ENCODE results near the gene TC2N.
"Not testable (repeated sequence)": the region's sequence is repeated elsewhere in the genome, so short reads cannot be mapped to it uniquely, and the experiment has no call there.

Gene TC2N

GRCh38 chr14:91755570-91756295 lies 111.6 kb downstream of the TC2N start:
- FAIRE-seq, result no peak
- DNase-seq (ENCODE audit: insufficient read length, low spot score), result no peak

GRCh38 chr14:91754819-91755218 lies 112.5 kb downstream of the TC2N start:
- no peak for FAIRE-seq

GRCh38 chr14:91754185-91754584 lies 113.2 kb downstream of the TC2N start:
- DNase-seq (ENCODE audit: insufficient read length, low spot score), result no peak
- FAIRE-seq, result no peak

More at GRCh38 chr14:91754819-91755218, 112.5 kb downstream of the TC2N start:
- DNase-seq (ENCODE audit: insufficient read length, low spot score), result no peak

DNA sequence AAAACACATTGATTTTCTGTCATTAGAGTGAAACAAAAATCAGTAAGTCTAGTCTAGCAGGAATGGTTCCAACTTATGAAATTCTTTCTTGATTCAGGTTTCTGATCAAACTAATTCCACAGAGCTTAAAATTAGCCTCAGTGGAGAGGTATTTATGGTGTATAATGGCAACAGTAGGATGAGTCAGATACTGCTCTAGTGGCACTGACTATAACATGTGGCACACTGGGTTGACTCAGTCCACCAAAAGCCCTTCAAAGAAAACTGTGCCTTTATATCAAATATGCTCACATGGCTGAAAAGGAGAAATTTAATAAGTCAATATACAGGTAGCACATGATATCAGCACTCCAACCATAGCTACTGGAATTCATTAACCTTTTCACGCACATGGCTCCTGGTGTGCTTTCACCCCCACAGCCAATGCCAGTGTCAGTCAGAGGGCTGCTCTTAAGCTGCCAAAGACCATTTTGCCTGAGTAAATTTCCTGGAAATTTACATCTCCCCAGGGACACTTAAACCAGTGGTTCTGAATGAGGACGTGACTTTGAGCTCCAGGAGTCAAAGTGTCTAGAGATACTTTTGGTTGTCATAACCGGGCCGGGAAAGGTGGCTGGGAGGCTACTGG lies 113.7 kb downstream of the TC2N start:
- DNase-seq (ENCODE audit: insufficient read length, low spot score) (no peak), FAIRE-seq (no peak)

- no peak for DNase-seq (ENCODE audit: insufficient read length, low spot score)
- FAIRE-seq, result no peak
These were observed 114.4 kb downstream of the TC2N start for GRCh38 chr14:91752961-91753360.

DNA sequence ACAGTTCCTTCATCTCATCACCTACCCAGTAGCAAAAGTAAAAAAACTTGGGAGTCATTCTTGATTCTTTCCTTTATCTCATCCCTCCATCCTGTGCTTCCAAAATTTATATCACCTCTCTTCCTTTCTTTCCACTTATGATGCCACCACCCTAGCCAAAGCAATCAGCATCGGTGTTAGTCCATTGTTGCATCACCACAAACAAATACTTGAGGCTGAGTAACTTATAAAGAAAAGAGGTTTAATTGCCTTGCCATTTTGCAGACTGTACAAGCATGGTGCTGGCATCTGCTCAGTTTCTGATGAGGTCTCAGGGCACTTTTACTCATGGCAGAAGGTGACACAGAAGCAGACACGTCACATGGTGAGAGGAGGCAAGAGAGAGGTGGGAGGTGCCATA lies 115.6 kb downstream of the TC2N start:
- FAIRE-seq (no peak), DNase-seq (ENCODE audit: insufficient read length, low spot score) (no peak)

GRCh38 chr14:91750634-91751198 lies 116.6 kb downstream of the TC2N start:
- DNase-seq (ENCODE audit: insufficient read length, low spot score), result no peak
- no peak for FAIRE-seq

DNA sequence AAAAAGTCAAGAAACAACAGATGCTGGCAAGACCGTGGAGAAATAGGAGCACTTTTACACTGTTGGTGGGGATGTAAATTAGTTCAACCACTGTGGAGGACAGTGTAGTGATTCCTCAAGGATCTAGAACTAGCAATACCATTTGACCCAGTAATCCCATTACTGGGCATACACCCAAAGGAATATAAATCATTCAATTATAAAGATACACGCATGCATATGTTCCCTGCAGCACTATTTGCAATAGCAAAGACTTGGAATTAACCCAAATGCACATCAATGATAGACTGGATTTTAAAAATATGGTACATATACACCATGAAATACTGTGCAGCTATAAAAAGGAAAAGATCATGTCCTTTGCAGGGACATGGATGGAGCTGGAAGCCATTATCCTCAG lies 117.5 kb downstream of the TC2N start:
- no peak for DNase-seq (ENCODE audit: insufficient read length, low spot score)
- no peak for FAIRE-seq

DNA sequence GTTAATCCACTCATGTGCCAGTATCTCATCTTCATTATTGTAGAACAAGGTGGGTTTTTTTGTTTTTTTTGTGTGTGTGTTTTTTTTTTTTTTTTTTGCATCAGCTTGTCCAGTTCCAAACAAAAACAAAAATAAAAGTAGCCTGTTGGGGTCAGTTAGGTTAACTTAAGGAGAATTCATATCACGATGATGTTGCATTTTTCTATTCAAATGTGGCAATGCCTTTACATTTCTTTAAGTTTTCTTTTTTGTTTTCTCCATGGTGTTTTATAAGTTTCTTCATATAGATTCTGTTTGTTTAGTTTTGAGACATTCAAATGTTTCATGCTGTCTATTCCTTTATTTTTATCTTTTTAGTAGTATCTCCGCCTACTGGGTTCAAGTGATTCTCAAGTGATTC lies 119.3 kb downstream of the TC2N start:
- FAIRE-seq, result no peak
- no peak for DNase-seq (ENCODE audit: insufficient read length, low spot score)

DNA sequence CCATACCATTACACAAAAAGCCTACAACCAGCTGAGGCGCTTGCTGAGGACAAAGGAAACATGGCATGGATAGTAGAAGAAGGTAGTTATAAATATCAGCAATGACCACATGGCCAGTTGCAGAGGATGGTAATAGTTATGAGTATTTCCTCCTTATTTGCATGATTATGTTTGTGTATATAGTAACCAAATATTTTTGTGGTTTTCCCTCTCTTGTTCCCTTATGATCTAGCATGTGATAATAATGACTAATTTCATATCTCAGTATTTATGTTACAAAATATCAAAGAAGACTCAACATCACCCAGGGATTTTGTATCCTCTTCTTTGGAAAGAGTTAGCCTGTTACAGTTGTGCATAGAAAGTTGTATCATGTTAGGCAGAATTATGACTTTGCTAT lies 122.0 kb downstream of the TC2N start:
- no peak for DNase-seq (ENCODE audit: insufficient read length, low spot score)
- no peak for FAIRE-seq

GRCh38 chr14:91744068-91744480 lies 123.3 kb downstream of the TC2N start:
- FAIRE-seq (no peak), DNase-seq (ENCODE audit: insufficient read length, low spot score) (no peak)

GRCh38 chr14:91743305-91743653 lies 124.1 kb downstream of the TC2N start:
- FAIRE-seq, result no peak
- DNase-seq (ENCODE audit: insufficient read length, low spot score), result no peak

DNA sequence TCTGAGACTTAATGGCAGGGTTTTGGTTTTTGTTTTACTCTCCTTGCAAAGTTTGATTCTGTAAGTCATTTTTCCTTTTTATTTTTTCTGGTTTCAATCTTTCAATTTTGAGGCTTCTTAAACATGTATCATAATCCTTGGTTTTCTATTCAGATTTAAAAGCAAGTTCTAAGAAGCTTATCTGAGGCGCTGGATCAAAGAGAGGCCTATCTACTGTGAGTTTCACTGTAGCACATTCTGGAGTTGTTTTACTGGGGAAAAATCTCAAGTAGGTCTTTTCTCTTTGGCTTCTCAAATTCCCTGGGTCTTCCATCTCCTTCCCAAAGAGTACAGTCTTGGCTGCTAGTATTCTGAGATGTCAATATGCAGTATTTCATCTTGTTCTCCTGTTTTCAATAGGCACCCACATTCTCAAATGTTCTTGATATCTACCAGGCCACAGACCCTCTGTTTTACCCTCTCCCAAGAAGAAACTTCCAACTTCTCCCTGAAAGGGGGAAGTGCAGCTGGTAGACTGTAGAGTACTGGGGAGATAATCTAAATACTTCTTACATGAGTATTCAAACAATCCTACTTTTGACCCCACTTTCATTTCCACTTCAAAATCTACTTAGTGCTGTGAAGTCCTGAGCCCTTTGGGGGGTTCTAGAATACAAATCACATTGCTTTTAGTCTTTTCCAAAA lies 124.6 kb downstream of the TC2N start:
- FAIRE-seq (no peak), DNase-seq (ENCODE audit: insufficient read length, low spot score) (no peak)

- not testable (repeated sequence) for FAIRE-seq; DNase-seq (ENCODE audit: insufficient read length, low spot score)
These were observed 127.5 kb downstream of the TC2N start for GRCh38 chr14:91739867-91740266.

GRCh38 chr14:91737619-91738018 lies 129.7 kb downstream of the TC2N start:
- no peak for DNase-seq (ENCODE audit: insufficient read length, low spot score)

GRCh38 chr14:91732859-91733477 lies 134.4 kb downstream of the TC2N start:
- DNase-seq (ENCODE audit: insufficient read length, low spot score) (no peak), FAIRE-seq (no peak)

More at GRCh38 chr14:91737619-91738018, 129.7 kb downstream of the TC2N start:
- FAIRE-seq, result no peak

DNA sequence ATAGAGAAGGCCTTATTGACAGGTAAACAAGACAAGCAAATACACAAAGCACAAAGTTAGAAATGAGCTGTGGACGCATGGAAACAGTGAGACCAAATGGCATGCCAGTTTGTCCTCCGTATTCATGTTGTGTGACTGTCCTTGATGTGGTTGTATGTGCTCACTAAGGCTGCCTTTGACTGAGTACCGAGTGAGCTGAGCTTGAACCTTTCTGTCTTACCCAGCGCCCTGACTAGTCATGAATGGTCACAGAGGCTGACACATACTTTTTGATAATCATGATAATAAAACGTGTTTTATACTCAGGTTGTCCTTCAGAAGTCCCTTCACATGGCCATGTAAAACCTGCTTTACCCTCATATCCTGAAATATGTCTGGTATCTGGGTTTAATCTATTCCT lies 134.9 kb downstream of the TC2N start:
- no peak for DNase-seq (ENCODE audit: insufficient read length, low spot score)
- no peak for FAIRE-seq

DNA sequence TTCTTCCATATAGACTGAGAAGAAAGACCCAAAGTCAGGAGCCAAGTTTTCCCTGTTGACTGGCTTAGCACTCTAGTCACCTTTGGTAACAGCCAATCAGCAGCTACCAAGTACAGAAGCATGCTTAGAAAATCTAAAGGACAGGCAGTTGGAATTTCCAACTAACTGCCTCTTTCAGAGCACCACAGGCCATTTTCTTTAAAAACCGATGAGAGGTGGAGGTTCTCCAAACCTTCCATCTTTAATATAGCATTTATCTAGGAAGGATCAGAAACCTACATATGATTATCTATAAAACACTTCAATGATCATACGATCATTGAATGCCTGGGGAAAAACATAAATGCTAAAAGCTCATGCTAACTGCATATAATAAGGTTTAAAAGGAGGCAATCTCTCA lies 135.3 kb downstream of the TC2N start, which contains the start of gene CATSPERB:
CATSPERB (minus strand) TSS at position 101 of the 400 bp plus-strand sequence. CDS start 2,607 bp downstream, outside the sequence.
- DNase-seq (ENCODE audit: insufficient read length, low spot score) (no peak), FAIRE-seq (no peak)

DNA sequence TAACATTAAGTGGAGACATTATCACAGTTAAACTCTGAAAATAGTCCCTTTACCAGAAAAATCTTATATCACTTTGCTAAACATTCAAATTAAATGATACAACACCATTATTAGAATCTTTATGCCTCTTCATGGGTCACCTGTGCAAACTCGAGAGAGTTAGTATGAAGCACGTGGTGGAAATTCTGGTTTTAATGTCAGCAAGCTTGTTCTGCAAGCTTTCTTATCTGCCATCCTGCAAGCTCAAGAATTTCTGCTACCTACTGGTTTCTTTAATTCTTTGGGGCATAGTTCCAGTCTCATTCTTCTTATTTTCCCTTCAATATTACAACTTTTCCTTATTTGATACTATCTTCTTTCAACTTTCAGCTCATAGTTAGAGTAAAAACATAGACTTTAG lies 136.3 kb downstream of the TC2N start:
- no peak for DNase-seq (ENCODE audit: insufficient read length, low spot score)
- FAIRE-seq, result no peak

DNA sequence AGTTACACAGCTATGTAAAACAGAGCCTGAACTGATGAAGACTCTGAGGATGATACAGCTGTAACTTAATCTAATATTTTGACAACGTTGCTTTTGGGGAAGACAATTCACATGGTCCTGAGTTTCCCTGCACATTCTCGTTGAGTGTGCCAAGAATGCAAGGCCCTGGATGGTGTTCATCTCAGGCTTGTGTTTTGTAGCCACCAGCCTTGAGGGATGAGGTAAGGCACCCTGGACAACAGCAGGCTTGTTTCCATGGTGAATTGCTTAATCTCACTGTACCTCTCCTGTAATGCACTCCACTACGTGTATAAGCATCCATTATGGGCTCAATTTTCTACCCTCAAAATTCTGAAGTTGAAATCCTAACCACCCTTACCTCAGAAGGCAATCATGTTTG lies 137.6 kb downstream of the TC2N start:
- no peak for FAIRE-seq
- DNase-seq (ENCODE audit: insufficient read length, low spot score), result no peak
